ENCODE data around the gene SCAF4. TPM values are rescaled to one million over a fixed set of nuclear protein-coding genes. Genes with fewer than 3 reads are reported as not detected.

SCAF4 gene
- total RNA-seq, 2 donors from 2014 or later = 12.6 to 29.5 TPM

DNA sequence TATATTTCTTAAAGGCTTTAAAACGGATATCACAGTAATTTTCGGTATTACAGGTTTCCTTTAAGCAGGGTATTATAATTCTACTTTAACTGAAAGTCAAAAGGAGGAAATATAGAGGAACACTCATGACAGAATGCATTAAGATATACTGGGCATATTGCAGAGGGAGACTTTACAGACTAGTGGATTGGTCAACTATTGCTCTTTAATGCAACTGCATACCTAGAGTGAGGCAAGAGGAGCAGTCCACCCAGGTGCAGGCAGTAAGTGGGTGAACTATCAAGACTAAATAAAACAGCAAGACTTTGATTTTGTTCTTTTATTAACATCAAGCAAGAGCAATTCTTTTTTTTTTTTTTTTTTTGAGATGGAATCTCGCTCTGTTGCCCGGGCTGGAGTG is 10.5 kb downstream of the SCAF4 start:
- no peaks in the 10 kb centered on the region for H3K27me3 ChIP-seq (replicated peaks; ENCODE audit: insufficient read depth)
- no peak overlapping the region for H3K27ac ChIP-seq
- no peak for DNase-seq (ENCODE audit: low spot score)
- WGBS = 71% methylated on average over 4 of the region's 4 CpGs
- H3K4me1 ChIP-seq (replicated peaks) = no peaks in the 10 kb centered on the region
- H3K4me3 ChIP-seq = no peak overlapping the region
- TF ChIP-seq POLR2AphosphoS5 (IDR thresholded peaks at IDR 0.05) (no peak), POLR2A (IDR thresholded peaks at IDR 0.05) (no peak)
- TF ChIP-seq, protein P1, sequence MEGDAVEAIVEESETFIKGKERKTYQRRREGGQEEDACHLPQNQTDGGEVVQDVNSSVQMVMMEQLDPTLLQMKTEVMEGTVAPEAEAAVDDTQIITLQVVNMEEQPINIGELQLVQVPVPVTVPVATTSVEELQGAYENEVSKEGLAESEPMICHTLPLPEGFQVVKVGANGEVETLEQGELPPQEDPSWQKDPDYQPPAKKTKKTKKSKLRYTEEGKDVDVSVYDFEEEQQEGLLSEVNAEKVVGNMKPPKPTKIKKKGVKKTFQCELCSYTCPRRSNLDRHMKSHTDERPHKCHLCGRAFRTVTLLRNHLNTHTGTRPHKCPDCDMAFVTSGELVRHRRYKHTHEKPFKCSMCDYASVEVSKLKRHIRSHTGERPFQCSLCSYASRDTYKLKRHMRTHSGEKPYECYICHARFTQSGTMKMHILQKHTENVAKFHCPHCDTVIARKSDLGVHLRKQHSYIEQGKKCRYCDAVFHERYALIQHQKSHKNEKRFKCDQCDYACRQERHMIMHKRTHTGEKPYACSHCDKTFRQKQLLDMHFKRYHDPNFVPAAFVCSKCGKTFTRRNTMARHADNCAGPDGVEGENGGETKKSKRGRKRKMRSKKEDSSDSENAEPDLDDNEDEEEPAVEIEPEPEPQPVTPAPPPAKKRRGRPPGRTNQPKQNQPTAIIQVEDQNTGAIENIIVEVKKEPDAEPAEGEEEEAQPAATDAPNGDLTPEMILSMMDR (IDR thresholded peaks at IDR 0.05) = no peak
- no peaks in the 10 kb centered on the region for H3K36me3 ChIP-seq
- intact Hi-C loops (cut with DNase I) = no loop called here
- H3K9me3 ChIP-seq = no peaks in the 10 kb centered on the region

DNA sequence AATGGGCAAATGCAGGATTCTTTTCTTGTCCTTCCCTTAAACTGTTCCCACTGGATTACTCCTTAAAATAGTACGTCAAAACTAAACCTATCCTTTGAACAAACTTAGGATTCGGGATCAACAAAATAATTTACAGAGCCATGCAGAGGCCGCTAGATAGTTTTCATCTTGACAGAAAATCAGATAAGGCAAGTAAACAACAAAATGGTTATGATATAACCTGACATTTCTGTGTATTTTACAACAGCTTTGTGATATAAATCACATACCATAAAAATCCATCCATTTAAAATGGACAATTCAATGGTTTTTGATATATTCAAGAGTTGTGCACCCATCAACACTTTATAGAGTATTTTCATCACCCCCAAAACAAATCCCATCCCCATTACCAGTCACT is 11.2 kb downstream of the SCAF4 start:
- intact Hi-C loops (cut with DNase I) = no loop called here
- H3K4me3 ChIP-seq = no peak overlapping the region
- no peaks in the 10 kb centered on the region for H3K4me1 ChIP-seq (replicated peaks)
- H3K9me3 ChIP-seq = no peaks in the 10 kb centered on the region
- WGBS = 52% methylated on average over 3 of the region's 3 CpGs
- no peak overlapping the region for H3K27ac ChIP-seq
- TF ChIP-seq, protein P1 (IDR thresholded peaks at IDR 0.05) = no peak
- TF ChIP-seq POLR2A (IDR thresholded peaks at IDR 0.05) = no peak
- TF ChIP-seq POLR2AphosphoS5 (IDR thresholded peaks at IDR 0.05) = no peak
- no peak for DNase-seq (ENCODE audit: low spot score)
- no peaks in the 10 kb centered on the region for H3K36me3 ChIP-seq
- no peaks in the 10 kb centered on the region for H3K27me3 ChIP-seq (replicated peaks; ENCODE audit: insufficient read depth)

DNA sequence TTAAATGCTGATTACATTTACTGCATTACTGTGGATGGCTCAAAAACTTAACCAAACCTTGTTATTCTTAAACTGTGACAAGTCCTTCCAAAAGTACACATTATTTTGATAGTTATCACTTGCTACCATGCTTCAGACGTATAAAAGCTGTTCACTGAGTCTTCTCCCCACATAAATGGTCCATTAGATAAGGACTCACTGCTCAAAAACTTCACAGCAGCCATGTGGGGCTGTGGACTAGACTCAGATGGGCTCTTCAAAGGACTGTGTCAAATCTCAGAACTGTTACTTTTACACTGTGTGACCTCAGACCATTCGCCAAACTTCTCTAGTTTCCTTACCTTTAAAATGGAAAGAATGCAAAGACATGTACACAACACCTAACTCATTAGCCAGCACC is 11.6 kb downstream of the SCAF4 start:
- WGBS = 44% methylated on average over 2 of the region's 2 CpGs
- Histone ChIP-seq H3K27ac (no peak overlapping the region), H3K27me3 (replicated peaks; ENCODE audit: insufficient read depth) (no peaks in the 10 kb centered on the region), H3K4me3 (no peak overlapping the region), H3K4me1 (replicated peaks) (no peaks in the 10 kb centered on the region), H3K36me3 (no peaks in the 10 kb centered on the region), H3K9me3 (no peaks in the 10 kb centered on the region)
- intact Hi-C loops (cut with DNase I) = no loop called here
- no peak for DNase-seq (ENCODE audit: low spot score)
- TF ChIP-seq, protein P1 (IDR thresholded peaks at IDR 0.05) = no peak
- TF ChIP-seq POLR2A (IDR thresholded peaks at IDR 0.05) = no peak

DNA sequence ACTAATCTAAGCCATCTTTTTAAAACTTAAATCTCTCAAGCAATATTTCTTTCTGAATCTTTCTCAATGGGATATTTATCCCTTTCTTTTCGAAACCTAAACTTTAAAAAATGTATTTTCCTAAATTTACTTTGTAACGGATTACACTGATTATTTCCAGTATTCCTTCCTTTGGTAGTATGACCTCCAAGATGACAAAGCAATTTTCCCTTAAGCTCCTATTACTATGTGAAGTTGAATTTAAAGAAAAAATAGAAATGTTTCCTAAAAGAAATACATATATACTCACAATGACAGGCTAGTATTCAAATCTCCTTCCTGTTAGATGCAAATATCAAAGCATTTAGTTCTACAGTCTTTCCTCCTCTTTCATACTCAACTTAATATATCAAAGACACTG is 15.8 kb downstream of the SCAF4 start:
- H3K36me3 ChIP-seq = no peaks in the 10 kb centered on the region
- H3K9me3 ChIP-seq = no peaks in the 10 kb centered on the region
- H3K4me3 ChIP-seq = no peak overlapping the region
- 94% methylated on average over 2 of the region's 2 CpGs for WGBS
- no peaks in the 10 kb centered on the region for H3K27me3 ChIP-seq (replicated peaks; ENCODE audit: insufficient read depth)
- no peaks in the 10 kb centered on the region for H3K4me1 ChIP-seq (replicated peaks)
- H3K27ac ChIP-seq = no peak overlapping the region
- intact Hi-C loops (cut with DNase I) = no loop called here
- no peak for DNase-seq (ENCODE audit: low spot score)
- TF ChIP-seq POLR2AphosphoS5 (IDR thresholded peaks at IDR 0.05) (no peak), POLR2A (IDR thresholded peaks at IDR 0.05) (no peak)
- TF ChIP-seq, protein P1 (IDR thresholded peaks at IDR 0.05) = no peak

DNA sequence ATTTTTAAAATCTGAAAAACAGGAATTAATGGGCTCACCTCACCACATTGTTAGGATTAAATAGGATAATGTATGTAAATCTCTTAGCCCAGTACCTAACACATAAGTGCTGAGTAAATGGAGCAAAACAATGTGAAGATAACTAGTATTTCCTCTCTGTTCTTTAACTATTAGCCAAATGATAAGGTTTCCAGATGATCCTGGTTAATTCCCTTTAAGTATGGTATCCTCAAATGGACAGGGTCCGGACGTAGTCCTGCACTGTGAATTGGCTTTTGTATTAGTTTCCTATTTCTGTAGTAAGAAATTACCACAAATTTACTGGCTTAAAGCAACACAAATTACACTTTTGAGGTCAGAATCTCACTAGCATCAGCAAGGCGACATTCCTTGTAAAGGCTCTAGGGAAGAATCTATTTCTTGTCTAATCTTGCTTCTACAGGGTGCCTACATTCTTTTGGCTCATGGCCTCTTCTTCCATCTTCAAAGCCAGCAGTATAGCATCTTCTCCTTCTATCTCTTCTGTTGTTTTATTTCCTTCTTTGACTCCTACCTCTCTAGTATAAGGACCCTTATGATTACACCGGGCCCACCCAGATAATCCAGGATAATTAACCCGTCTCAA is 17.1 kb downstream of the SCAF4 start:
- Histone ChIP-seq H3K4me1 (replicated peaks) (no peaks in the 10 kb centered on the region), H3K9me3 (no peaks in the 10 kb centered on the region), H3K4me3 (no peak overlapping the region), H3K27me3 (replicated peaks; ENCODE audit: insufficient read depth) (no peaks in the 10 kb centered on the region), H3K27ac (no peak overlapping the region), H3K36me3 (no peaks in the 10 kb centered on the region)
- TF ChIP-seq POLR2AphosphoS5 (IDR thresholded peaks at IDR 0.05) = no peak
- WGBS = 86% methylated on average over 5 of the region's 5 CpGs
- intact Hi-C loops (cut with DNase I) = no loop called here
- no peak for DNase-seq (ENCODE audit: low spot score)

Data from prostate gland (tissue), 2 donors.